Activated naive CD8-positive, alpha-beta T cell treated with anti-CD3 and anti-CD28 coated beads, Interleukin-2, amount 50 U/mL, for 16 hours (primary cell): ENCODE measurements around the gene STMN3.

Experiments used
- DNase-seq: peaks from one replicate; pipeline ENCODE4 v3.0.0-alpha.2; 2020; ENCODE audit warnings: low read depth, low spot score

The STMN3 gene

GRCh38 chr20:63590218-63591146 lies 62.7 kb downstream of the STMN3 start:
- DNase-seq, result no peak
